ENCODE data around the gene SLC18A2. TPM values are rescaled to one million over a fixed set of nuclear protein-coding genes. Genes with fewer than 3 reads are reported as not detected.

SLC18A2 gene
- total and polyA plus RNA-seq, 9 of the 15 experiments (the other 6 are each of a cell fraction or from before 2014, with no cell fraction given), result 0.03 to 5.4 (median 0.40) TPM

- TF ChIP-seq, protein P1, sequence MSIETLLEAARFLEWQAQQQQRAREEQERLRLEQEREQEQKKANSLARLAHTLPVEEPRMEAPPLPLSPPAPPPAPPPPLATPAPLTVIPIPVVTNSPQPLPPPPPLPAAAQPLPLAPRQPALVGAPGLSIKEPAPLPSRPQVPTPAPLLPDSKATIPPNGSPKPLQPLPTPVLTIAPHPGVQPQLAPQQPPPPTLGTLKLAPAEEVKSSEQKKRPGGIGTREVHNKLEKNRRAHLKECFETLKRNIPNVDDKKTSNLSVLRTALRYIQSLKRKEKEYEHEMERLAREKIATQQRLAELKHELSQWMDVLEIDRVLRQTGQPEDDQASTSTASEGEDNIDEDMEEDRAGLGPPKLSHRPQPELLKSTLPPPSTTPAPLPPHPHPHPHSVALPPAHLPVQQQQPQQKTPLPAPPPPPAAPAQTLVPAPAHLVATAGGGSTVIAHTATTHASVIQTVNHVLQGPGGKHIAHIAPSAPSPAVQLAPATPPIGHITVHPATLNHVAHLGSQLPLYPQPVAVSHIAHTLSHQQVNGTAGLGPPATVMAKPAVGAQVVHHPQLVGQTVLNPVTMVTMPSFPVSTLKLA (conservative IDR thresholded peaks at IDR 0.05), result 0 out of 4 replicates have a peak, but pooled peaks have one; percentile 28 to 34
- no peak for TF ChIP-seq PCBP1 (IDR thresholded peaks at IDR 0.05; ENCODE audit: low read depth, low read length, poor library complexity, severe bottlenecking)
- peak; percentile 68 for TF ChIP-seq L3MBTL2 (IDR thresholded peaks at IDR 0.05)
- no peak for TF ChIP-seq TCF7L2 (IDR thresholded peaks at IDR 0.05; ENCODE audit: low read depth, low read length)
- TF ChIP-seq SLC30A9 (CRISPR knock-in tag; IDR thresholded peaks at IDR 0.05), result no peak
- TF ChIP-seq ZFPM2 (CRISPR knock-in tag; IDR thresholded peaks at IDR 0.05), result no peak
- TF ChIP-seq NBN (IDR thresholded peaks at IDR 0.05; ENCODE audit: low read depth), result no peak
- no peak for TF ChIP-seq MAFK (IDR thresholded peaks at IDR 0.05; ENCODE audit: low read length)
- TF ChIP-seq HMGXB4 (CRISPR knock-in tag; IDR thresholded peaks at IDR 0.05), result no peak
- TF ChIP-seq KLF16 (IDR thresholded peaks at IDR 0.05), result no peak
- TF ChIP-seq, protein P2, sequence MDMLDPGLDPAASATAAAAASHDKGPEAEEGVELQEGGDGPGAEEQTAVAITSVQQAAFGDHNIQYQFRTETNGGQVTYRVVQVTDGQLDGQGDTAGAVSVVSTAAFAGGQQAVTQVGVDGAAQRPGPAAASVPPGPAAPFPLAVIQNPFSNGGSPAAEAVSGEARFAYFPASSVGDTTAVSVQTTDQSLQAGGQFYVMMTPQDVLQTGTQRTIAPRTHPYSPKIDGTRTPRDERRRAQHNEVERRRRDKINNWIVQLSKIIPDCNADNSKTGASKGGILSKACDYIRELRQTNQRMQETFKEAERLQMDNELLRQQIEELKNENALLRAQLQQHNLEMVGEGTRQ (CRISPR knock-in tag; IDR thresholded peaks at IDR 0.05), result peak; percentile 55; the same call in 1 of the 2 replicates
- TF ChIP-seq ZBED1 (IDR thresholded peaks at IDR 0.05), result no peak
- no peak for TF ChIP-seq PBX2 (CRISPR knock-in tag; IDR thresholded peaks at IDR 0.05; ENCODE audit: low read depth)
- 0 out of 2 replicates have a peak, but pooled peaks have one; percentile 27 for TF ChIP-seq PBX2 (tag; conservative IDR thresholded peaks at IDR 0.05; ENCODE audit: low read depth)
- no peak for TF ChIP-seq SMARCB1 (IDR thresholded peaks at IDR 0.05; ENCODE audit: insufficient read length, low read depth)
- no peak for TF ChIP-seq HINFP (tag; conservative IDR thresholded peaks at IDR 0.05; ENCODE audit: low read depth)
- no peak for TF ChIP-seq CCAR2 (IDR thresholded peaks at IDR 0.05; ENCODE audit: low read depth, low read length)
- TF ChIP-seq, protein P3, sequence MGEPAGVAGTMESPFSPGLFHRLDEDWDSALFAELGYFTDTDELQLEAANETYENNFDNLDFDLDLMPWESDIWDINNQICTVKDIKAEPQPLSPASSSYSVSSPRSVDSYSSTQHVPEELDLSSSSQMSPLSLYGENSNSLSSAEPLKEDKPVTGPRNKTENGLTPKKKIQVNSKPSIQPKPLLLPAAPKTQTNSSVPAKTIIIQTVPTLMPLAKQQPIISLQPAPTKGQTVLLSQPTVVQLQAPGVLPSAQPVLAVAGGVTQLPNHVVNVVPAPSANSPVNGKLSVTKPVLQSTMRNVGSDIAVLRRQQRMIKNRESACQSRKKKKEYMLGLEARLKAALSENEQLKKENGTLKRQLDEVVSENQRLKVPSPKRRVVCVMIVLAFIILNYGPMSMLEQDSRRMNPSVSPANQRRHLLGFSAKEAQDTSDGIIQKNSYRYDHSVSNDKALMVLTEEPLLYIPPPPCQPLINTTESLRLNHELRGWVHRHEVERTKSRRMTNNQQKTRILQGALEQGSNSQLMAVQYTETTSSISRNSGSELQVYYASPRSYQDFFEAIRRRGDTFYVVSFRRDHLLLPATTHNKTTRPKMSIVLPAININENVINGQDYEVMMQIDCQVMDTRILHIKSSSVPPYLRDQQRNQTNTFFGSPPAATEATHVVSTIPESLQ (CRISPR knock-in tag; IDR thresholded peaks at IDR 0.05), result no peak
- no peak for TF ChIP-seq GABPA (tag; conservative IDR thresholded peaks at IDR 0.05; ENCODE audit: low read depth)
Measured at GRCh38 chr10:117218654-117219053, 22.3 kb upstream of the SLC18A2 start (continued).
